WTC11 (cell line): Measurements from ENCODE around the gene GMPR2. TPM values are rescaled to one million over a fixed set of nuclear protein-coding genes. Genes with fewer than 3 reads are reported as not detected.

Source experiments
- ATAC-seq: fragments of 200-7000 bp; cut with Tn5 transposase; 2 replicates; pipeline ENCODE4 v1.10.0; 2021; ENCODE audit warnings: mild to moderate bottlenecking, moderate library complexity
- CTCF ChIA-PET: fragments of 300-600 bp; sonication (Branson Sonifier 250); formaldehyde crosslinking; loops from one replicate; lab custom pipeline; 2021; ENCODE audit warnings: antibody characterized with exemption; lab: Charles Lee
- POLR2A ChIA-PET: fragments of 350-600 bp; sonication (Branson Sonifier 250); formaldehyde crosslinking; loops from one replicate; lab custom pipeline; 2021; ENCODE audit warnings: antibody characterized with exemption; lab: Charles Lee
- DNase-seq: peaks from one replicate; pipeline ENCODE4 v3.0.0; 2021; ENCODE audit warnings: low spot score
- H3K27ac Mint-ChIP-seq: 2 replicates; pipeline ENCODE4 v1.8.0; 2021; ENCODE audit warnings: mixed read lengths
- H3K27me3 Mint-ChIP-seq: 2 replicates; pipeline ENCODE4 v1.8.0; 2021; ENCODE audit warnings: low read depth, mild to moderate bottlenecking, moderate library complexity, mixed read lengths
- H3K36me3 Mint-ChIP-seq: 2 replicates; pipeline ENCODE4 v1.8.0; 2021; ENCODE audit warnings: mixed read lengths
- H3K4me1 Mint-ChIP-seq: 2 replicates; pipeline ENCODE4 v1.8.0; 2022; ENCODE audit warnings: mixed read lengths
- H3K4me3 Mint-ChIP-seq: 2 replicates; pipeline ENCODE4 v1.8.0; 2021; ENCODE audit warnings: mild to moderate bottlenecking, moderate library complexity, mixed read lengths
- H3K9me3 Mint-ChIP-seq: 2 replicates; pipeline ENCODE4 v1.8.0; 2021; ENCODE audit warnings: mixed read lengths
- ATF1 ChIP-seq: sonication (generic); formaldehyde crosslinking; IDR thresholded peaks from 2 replicates; pipeline ENCODE4 v1.8.1; 2023; ENCODE audit warnings: mild to moderate bottlenecking, moderate library complexity, missing genetic modification reagents
- ATF2 ChIP-seq: sonication (generic); formaldehyde crosslinking; IDR thresholded peaks from 2 replicates; pipeline ENCODE4 v1.8.1; 2022; ENCODE audit warnings: low read depth, missing genetic modification reagents, borderline replicate concordance
- ATF3 ChIP-seq: sonication (generic); formaldehyde crosslinking; conservative IDR thresholded peaks from 2 replicates; pipeline ENCODE4 v1.8.1; 2022; ENCODE audit warnings: mild to moderate bottlenecking, missing genetic modification reagents
- GABPB1 ChIP-seq: sonication (generic); formaldehyde crosslinking; IDR thresholded peaks from 2 replicates; pipeline ENCODE4 v1.8.1; 2023; ENCODE audit warnings: mild to moderate bottlenecking, missing genetic modification reagents
- HMGXB4 ChIP-seq: sonication (generic); formaldehyde crosslinking; IDR thresholded peaks from 2 replicates; pipeline ENCODE4 v1.8.1; 2023; ENCODE audit warnings: mild to moderate bottlenecking, moderate library complexity, missing genetic modification reagents
- MXD4 ChIP-seq: fragments of 250-450 bp; sonication (Bioruptor Pico); IDR thresholded peaks from 2 replicates; pipeline ENCODE4 v1.8.0; 2021; ENCODE audit warnings: mild to moderate bottlenecking, moderate library complexity, borderline replicate concordance
- NFATC4 ChIP-seq: fragments of 250-450 bp; sonication (Bioruptor Pico); IDR thresholded peaks from 2 replicates; pipeline ENCODE4 v1.9.0; 2021; ENCODE audit warnings: mild to moderate bottlenecking
- ZNF138 ChIP-seq: sonication (generic); formaldehyde crosslinking; conservative IDR thresholded peaks from 2 replicates; pipeline ENCODE4 v1.8.1; 2022; ENCODE audit warnings: mild to moderate bottlenecking, moderate library complexity, missing genetic modification reagents
- ZNF219 ChIP-seq: sonication (generic); formaldehyde crosslinking; IDR thresholded peaks from 2 replicates; pipeline ENCODE4 v1.8.0; 2023; ENCODE audit warnings: missing genetic modification reagents, mild to moderate bottlenecking, borderline replicate concordance
- ZNF396 ChIP-seq: fragments of 250-450 bp; sonication (Bioruptor Pico); IDR thresholded peaks from 2 replicates; pipeline ENCODE4 v1.8.0; 2021; ENCODE audit warnings: mild to moderate bottlenecking, moderate library complexity, borderline replicate concordance
- ZNF423 ChIP-seq: fragments of 250-450 bp; sonication (Bioruptor Pico); IDR thresholded peaks from 2 replicates; pipeline ENCODE4 v2.1.2; 2022; ENCODE audit warnings: mild to moderate bottlenecking, moderate library complexity
- total RNA-seq: library from RNA; stranded (reverse); gene quantifications from 3 replicates; pipeline ENCODE4 v1.2.3, GENCODE V29; 2021
- TF ChIP-seq, protein P1 (sequence below): sonication (generic); formaldehyde crosslinking; IDR thresholded peaks from 2 replicates; pipeline ENCODE4 v1.8.1; 2023; ENCODE audit warnings: mild to moderate bottlenecking, missing genetic modification reagents
- TF ChIP-seq, protein P2 (sequence below): sonication (generic); formaldehyde crosslinking; IDR thresholded peaks from 2 replicates; pipeline ENCODE4 v1.8.0; 2022; ENCODE audit warnings: mild to moderate bottlenecking, missing genetic modification reagents
- TF ChIP-seq, protein P3 (sequence below): sonication (generic); formaldehyde crosslinking; conservative IDR thresholded peaks from 2 replicates; pipeline ENCODE4 v1.8.1; 2023; ENCODE audit warnings: mild to moderate bottlenecking, low read depth, missing genetic modification reagents, moderate library complexity
- TF ChIP-seq, protein P4 (sequence below): sonication (generic); formaldehyde crosslinking; IDR thresholded peaks from 2 replicates; pipeline ENCODE4 v1.8.0; 2022; ENCODE audit warnings: mild to moderate bottlenecking, missing genetic modification reagents
- TF ChIP-seq, protein P5 (sequence below): sonication (generic); formaldehyde crosslinking; IDR thresholded peaks from 2 replicates; pipeline ENCODE4 v1.8.0; 2023; ENCODE audit warnings: mild to moderate bottlenecking, missing genetic modification reagents
- TF ChIP-seq, protein P6 (sequence below): fragments of 250-450 bp; sonication (Bioruptor Pico); IDR thresholded peaks from 2 replicates; pipeline ENCODE4 v1.9.0; 2021; ENCODE audit warnings: mild to moderate bottlenecking

The GMPR2 gene
- total RNA-seq, 1 experiment from 2014 or later: 82.3 TPM

DNA sequence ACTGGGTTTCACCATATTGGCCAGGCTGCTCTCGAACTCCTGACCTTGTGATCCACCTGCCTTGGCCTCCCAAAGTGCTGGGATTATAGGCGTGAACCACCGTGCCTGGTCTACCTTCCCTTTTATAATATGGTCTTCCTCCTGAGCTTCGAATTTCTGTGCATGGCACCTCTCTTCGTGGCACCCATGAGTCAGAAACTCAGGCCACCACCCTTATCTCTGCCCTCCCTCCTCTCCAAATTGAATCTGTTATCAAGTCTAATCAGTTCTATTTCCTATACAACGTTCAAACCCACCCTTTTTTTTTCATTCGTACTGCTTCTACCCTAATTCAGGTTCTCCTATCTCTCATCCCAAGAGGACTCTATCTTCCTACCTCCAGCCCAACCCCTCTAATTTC lies 14.7 kb downstream of the GMPR2 start:
- TF ChIP-seq, protein P1, sequence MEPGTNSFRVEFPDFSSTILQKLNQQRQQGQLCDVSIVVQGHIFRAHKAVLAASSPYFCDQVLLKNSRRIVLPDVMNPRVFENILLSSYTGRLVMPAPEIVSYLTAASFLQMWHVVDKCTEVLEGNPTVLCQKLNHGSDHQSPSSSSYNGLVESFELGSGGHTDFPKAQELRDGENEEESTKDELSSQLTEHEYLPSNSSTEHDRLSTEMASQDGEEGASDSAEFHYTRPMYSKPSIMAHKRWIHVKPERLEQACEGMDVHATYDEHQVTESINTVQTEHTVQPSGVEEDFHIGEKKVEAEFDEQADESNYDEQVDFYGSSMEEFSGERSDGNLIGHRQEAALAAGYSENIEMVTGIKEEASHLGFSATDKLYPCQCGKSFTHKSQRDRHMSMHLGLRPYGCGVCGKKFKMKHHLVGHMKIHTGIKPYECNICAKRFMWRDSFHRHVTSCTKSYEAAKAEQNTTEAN (CRISPR knock-in tag): no peak
- TF ChIP-seq ATF2 (CRISPR knock-in tag) (no peak), ZNF138 (CRISPR knock-in tag) (no peak)
- DNase-seq (no peak), ATAC-seq (no peak)
- Mint-ChIP-seq H3K9me3 (no peaks in the 10 kb centered on the region), H3K27me3 (peaks cover 23% of the 10 kb centered on the region), H3K4me3 (no peak overlapping the region), H3K4me1 (peaks cover 10% of the 10 kb centered on the region), H3K27ac (no peak overlapping the region), H3K36me3 (no peaks in the 10 kb centered on the region)
- ChIA-PET CTCF (interaction anchor here (0.7 to 2.9 kb wide), 2 partner anchors 50 to 61 kb away, joined by 3 to 12 read pairs; no protein-coding TSS in a partner anchor), POLR2A (no interaction called here)

GRCh38 chr14:24249230-24250021 lies 16.7 kb downstream of the GMPR2 start:
- ChIA-PET POLR2A (no interaction called here), CTCF (interaction anchor here (1.3 kb wide), 1 partner anchor 21 kb away, joined by 4 read pairs; the partner anchor contains the start of gene RABGGTA)
- Mint-ChIP-seq H3K36me3 (no peaks in the 10 kb centered on the region), H3K4me3 (no peak overlapping the region), H3K27ac (no peak overlapping the region), H3K27me3 (peaks cover 18% of the 10 kb centered on the region), H3K9me3 (no peaks in the 10 kb centered on the region), H3K4me1 (no peaks in the 10 kb centered on the region)
- TF ChIP-seq, protein P2, sequence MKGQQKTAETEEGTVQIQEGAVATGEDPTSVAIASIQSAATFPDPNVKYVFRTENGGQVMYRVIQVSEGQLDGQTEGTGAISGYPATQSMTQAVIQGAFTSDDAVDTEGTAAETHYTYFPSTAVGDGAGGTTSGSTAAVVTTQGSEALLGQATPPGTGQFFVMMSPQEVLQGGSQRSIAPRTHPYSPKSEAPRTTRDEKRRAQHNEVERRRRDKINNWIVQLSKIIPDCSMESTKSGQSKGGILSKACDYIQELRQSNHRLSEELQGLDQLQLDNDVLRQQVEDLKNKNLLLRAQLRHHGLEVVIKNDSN (CRISPR knock-in tag): no peak
- DNase-seq: no peak
- ATAC-seq: no peak

DNA sequence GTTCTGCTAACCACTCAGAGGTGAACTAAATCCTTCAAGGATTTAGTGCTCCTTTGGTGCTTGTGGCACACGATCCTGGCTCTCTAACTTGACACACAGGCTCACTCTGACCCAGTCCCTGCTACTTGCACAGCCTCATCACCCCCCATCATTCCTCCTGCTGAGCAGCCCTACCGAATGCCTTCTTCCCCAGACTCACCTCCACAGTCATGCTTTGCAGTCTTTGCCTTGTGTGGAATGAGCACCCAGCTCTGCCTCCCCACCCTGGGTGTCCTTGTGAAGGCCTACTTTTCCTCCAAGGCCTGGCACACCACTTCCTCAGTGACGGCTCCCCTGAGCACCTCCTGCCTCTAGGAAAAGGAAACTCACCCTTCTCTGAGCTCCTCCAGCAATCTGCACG lies 17.6 kb downstream of the GMPR2 start:
- H3K4me1 Mint-ChIP-seq: no peaks in the 10 kb centered on the region
- no peak for DNase-seq
- no peaks in the 10 kb centered on the region for H3K36me3 Mint-ChIP-seq
- H3K27ac Mint-ChIP-seq: no peak overlapping the region
- H3K27me3 Mint-ChIP-seq: peaks cover 13% of the 10 kb centered on the region
- ATAC-seq: no peak
- no peaks in the 10 kb centered on the region for H3K9me3 Mint-ChIP-seq
- CTCF ChIA-PET: interaction anchor here (0.7 to 3.8 kb wide), 4 partner anchors 8 to 83 kb away, joined by 3 to 26 read pairs (median 9); partner anchors contain the start of gene TINF2
- POLR2A ChIA-PET: no interaction called here
- no peak overlapping the region for H3K4me3 Mint-ChIP-seq
- TF ChIP-seq ZNF396 (CRISPR knock-in tag): no peak
- no peak for TF ChIP-seq HMGXB4 (CRISPR knock-in tag)
- no peak for TF ChIP-seq ZNF219
- TF ChIP-seq, protein P3, sequence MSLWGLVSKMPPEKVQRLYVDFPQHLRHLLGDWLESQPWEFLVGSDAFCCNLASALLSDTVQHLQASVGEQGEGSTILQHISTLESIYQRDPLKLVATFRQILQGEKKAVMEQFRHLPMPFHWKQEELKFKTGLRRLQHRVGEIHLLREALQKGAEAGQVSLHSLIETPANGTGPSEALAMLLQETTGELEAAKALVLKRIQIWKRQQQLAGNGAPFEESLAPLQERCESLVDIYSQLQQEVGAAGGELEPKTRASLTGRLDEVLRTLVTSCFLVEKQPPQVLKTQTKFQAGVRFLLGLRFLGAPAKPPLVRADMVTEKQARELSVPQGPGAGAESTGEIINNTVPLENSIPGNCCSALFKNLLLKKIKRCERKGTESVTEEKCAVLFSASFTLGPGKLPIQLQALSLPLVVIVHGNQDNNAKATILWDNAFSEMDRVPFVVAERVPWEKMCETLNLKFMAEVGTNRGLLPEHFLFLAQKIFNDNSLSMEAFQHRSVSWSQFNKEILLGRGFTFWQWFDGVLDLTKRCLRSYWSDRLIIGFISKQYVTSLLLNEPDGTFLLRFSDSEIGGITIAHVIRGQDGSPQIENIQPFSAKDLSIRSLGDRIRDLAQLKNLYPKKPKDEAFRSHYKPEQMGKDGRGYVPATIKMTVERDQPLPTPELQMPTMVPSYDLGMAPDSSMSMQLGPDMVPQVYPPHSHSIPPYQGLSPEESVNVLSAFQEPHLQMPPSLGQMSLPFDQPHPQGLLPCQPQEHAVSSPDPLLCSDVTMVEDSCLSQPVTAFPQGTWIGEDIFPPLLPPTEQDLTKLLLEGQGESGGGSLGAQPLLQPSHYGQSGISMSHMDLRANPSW (CRISPR knock-in tag): no peak
- no peak for TF ChIP-seq ATF1 (CRISPR knock-in tag)
- TF ChIP-seq, protein P4, sequence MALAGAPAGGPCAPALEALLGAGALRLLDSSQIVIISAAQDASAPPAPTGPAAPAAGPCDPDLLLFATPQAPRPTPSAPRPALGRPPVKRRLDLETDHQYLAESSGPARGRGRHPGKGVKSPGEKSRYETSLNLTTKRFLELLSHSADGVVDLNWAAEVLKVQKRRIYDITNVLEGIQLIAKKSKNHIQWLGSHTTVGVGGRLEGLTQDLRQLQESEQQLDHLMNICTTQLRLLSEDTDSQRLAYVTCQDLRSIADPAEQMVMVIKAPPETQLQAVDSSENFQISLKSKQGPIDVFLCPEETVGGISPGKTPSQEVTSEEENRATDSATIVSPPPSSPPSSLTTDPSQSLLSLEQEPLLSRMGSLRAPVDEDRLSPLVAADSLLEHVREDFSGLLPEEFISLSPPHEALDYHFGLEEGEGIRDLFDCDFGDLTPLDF (CRISPR knock-in tag): no peak
- TF ChIP-seq GABPB1: no peak
- no peak for TF ChIP-seq ATF3 (CRISPR knock-in tag)
- TF ChIP-seq, protein P5, sequence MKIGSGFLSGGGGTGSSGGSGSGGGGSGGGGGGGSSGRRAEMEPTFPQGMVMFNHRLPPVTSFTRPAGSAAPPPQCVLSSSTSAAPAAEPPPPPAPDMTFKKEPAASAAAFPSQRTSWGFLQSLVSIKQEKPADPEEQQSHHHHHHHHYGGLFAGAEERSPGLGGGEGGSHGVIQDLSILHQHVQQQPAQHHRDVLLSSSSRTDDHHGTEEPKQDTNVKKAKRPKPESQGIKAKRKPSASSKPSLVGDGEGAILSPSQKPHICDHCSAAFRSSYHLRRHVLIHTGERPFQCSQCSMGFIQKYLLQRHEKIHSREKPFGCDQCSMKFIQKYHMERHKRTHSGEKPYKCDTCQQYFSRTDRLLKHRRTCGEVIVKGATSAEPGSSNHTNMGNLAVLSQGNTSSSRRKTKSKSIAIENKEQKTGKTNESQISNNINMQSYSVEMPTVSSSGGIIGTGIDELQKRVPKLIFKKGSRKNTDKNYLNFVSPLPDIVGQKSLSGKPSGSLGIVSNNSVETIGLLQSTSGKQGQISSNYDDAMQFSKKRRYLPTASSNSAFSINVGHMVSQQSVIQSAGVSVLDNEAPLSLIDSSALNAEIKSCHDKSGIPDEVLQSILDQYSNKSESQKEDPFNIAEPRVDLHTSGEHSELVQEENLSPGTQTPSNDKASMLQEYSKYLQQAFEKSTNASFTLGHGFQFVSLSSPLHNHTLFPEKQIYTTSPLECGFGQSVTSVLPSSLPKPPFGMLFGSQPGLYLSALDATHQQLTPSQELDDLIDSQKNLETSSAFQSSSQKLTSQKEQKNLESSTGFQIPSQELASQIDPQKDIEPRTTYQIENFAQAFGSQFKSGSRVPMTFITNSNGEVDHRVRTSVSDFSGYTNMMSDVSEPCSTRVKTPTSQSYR: no peak
- no peak for TF ChIP-seq NFATC4 (CRISPR knock-in tag)
- TF ChIP-seq, protein P6, sequence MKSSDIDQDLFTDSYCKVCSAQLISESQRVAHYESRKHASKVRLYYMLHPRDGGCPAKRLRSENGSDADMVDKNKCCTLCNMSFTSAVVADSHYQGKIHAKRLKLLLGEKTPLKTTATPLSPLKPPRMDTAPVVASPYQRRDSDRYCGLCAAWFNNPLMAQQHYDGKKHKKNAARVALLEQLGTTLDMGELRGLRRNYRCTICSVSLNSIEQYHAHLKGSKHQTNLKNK: no peak
- no peak for TF ChIP-seq ZNF423 (CRISPR knock-in tag)
- no peak for TF ChIP-seq MXD4 (CRISPR knock-in tag)
